IPS-15b (cell line): ENCODE data around the gene NUP210.

Experiments used
- H3K27me3 ChIP-seq: one replicate; pipeline ENCODE4 v1.6.1; 2013; ENCODE audit warnings: low read length; ENCODE audit not compliant: control insufficient read depth, insufficient read depth
- H3K36me3 ChIP-seq: one replicate; pipeline ENCODE4 v1.6.1; 2013; ENCODE audit warnings: low read length; ENCODE audit not compliant: control insufficient read depth, insufficient read depth
- H3K4me1 ChIP-seq: one replicate; pipeline ENCODE4 v1.6.1; 2013; ENCODE audit warnings: mild to moderate bottlenecking, low read length; ENCODE audit not compliant: control insufficient read depth, insufficient read depth
- H3K4me3 ChIP-seq: one replicate; pipeline ENCODE4 v1.5.1; 2013; ENCODE audit warnings: low read depth, low read length
- H3K9ac ChIP-seq: one replicate; pipeline ENCODE4 v1.6.1; 2013; ENCODE audit warnings: low read depth, mild to moderate bottlenecking, low read length
- H3K9me3 ChIP-seq: one replicate; pipeline ENCODE4 v1.6.1; 2013; ENCODE audit warnings: mild to moderate bottlenecking, low read length; ENCODE audit not compliant: control insufficient read depth, insufficient read depth

The NUP210 gene

DNA sequence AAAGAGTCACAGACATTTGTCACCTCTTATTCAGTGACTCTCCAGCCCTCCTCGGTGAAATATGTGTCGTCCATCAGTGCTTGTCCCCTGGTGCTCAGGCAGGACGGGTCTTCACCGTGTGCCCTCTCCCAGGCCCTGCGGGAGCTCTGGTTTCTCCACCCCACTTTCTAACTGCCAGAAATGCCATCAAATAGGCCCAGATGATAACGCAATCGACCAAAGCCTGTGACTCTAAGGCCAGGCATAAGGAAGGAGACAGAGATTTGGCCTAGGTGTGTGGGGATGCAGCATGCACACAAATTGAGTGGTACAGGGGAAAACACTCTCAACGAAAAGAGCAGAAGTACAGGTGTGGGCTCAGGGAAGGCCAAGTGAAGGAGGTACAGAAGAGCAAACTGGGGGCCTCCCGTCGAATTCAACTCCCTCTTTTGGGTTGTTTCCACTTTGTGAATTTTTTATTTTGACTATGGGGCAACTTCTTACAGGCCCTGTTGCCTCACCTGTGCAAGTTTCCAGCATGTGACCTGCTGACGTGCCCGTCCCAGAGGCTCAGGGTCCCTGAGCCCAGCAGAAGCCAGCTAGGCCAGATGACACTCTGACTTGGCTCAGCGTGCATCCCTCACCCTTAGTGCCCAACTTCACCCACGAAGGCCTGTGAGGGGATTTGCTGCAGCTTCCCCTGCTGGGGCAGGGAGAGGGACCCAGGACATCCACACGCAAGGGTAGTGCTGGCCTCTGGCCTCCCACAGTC lies 4.7 kb downstream of the NUP210 start:
- peak overlapping the region; percentile 54 for H3K9ac ChIP-seq
- H3K4me3 ChIP-seq, result no peak overlapping the region

DNA sequence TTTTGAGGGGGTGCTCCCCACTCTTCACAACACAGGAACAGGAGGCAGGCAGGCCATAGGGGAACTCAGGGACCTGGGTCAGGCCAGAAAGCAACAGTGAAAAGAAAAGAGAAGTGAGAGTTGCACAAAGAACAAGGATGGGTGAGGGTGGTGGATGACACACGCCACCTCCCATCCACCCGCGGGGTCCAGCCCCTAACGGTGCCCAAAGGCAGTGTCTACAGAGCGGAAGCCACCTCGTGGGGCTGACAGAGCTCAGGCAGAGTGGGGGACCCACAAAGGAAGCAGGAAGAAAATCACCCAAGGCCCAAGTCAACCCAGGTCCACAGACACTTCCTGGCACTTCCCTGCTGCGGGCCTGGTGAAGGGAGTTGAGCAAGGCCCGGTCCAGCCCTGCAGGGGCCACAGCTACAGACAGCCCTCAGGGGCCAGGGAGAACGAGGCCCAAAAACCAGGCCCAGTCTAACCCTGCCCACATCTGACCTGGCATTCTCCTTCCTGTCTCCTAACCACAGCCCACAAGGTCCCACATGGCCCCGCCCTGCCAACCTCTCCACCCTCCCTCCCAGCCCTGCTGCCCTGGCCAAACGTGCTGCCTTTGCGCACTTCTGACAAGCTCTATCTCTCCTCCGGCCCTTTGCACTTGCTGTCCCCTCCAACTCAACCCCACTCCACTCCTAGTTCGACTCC lies 5.9 kb downstream of the NUP210 start:
- no peak overlapping the region for H3K9ac ChIP-seq
- no peaks in the 10 kb centered on the region for H3K9me3 ChIP-seq
- H3K4me1 ChIP-seq, result peaks cover 2% of the 10 kb centered on the region
- no peaks in the 10 kb centered on the region for H3K27me3 ChIP-seq
- no peak overlapping the region for H3K4me3 ChIP-seq
- H3K36me3 ChIP-seq, result no peaks in the 10 kb centered on the region

More for the DNA sequence above, 4.7 kb downstream of the NUP210 start:
- Histone ChIP-seq H3K27me3 (no peaks in the 10 kb centered on the region), H3K4me1 (peaks cover 2% of the 10 kb centered on the region), H3K36me3 (no peaks in the 10 kb centered on the region), H3K9me3 (no peaks in the 10 kb centered on the region)

DNA sequence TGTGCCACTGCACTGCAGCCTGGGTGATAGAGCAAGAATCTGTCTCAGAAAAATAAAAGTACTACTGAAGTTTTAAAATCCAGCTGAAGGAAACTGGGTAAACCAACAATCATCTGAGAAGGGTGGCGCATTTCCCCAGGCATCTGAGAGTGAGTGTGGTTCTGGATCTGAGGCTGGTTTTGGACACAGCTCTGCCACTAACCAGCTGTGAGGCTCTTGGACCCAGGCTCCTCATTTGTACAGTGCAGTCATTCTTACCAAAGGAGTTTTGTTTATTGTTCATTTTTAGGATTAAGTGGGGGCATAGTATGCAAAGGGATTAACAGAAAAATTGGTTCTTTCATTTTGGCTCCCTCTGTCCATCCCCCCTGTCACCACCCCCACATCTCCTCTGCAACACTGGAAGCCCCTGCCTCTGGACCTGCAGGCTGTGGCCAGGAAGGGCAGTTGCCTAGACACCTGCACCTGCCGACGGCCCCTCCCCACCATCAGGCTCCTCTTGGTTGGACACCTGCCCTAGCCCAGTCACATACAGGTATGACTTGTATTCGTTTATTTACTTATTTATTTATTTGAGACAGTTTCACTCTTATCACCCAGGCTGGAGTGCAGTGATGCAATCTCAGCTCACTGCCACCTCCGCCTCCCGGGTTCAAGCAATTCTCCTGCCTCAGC lies 8.8 kb downstream of the NUP210 start:
- H3K9ac ChIP-seq, result no peak overlapping the region
- no peaks in the 10 kb centered on the region for H3K36me3 ChIP-seq
- H3K9me3 ChIP-seq, result no peaks in the 10 kb centered on the region
- H3K4me1 ChIP-seq, result peaks cover 2% of the 10 kb centered on the region
- no peak overlapping the region for H3K4me3 ChIP-seq
- no peaks in the 10 kb centered on the region for H3K27me3 ChIP-seq

DNA sequence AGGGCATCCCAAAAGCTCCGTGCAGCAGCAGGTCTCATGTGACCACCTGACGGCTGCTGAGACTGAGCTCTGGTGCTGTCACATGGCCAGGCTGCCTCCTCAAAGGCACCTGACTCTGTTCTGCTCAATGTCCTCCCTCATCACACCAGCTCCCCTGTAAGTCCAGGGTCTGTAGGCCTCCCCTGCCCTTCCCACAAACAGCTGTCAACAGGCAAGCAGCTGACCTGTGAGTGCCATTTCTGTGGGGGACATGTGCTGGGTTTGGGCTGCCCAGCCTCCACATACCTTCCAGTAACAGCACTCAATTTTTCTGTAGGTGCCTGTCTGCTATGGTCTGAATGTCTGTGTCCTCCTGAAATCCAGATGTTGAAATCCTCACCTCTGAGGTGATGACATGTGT lies 11.2 kb downstream of the NUP210 start:
- Histone ChIP-seq H3K27me3 (no peaks in the 10 kb centered on the region), H3K9me3 (no peaks in the 10 kb centered on the region), H3K4me3 (no peak overlapping the region), H3K36me3 (no peaks in the 10 kb centered on the region), H3K9ac (no peak overlapping the region), H3K4me1 (no peaks in the 10 kb centered on the region)

DNA sequence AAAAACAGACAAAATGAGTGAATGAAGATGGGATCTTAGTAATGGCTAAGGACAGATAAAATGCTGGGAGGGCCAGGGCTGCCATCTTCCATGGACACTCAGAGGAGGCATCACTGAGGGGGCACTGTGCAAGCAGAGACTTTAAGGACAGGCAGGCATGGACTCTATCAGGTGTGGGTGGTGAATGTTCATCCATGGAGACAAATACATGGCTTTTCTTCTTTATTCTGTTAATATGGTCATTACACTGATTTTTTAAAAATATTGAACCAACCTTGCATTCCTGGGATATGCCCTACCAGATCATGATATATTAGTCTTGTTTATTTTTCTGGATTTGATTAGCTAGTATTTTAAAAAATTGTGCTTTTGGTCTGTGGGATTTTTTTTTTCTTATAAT lies 12.2 kb downstream of the NUP210 start:
- Histone ChIP-seq H3K9me3 (no peaks in the 10 kb centered on the region), H3K27me3 (no peaks in the 10 kb centered on the region), H3K4me3 (no peak overlapping the region), H3K36me3 (no peaks in the 10 kb centered on the region), H3K4me1 (no peaks in the 10 kb centered on the region), H3K9ac (no peak overlapping the region)

DNA sequence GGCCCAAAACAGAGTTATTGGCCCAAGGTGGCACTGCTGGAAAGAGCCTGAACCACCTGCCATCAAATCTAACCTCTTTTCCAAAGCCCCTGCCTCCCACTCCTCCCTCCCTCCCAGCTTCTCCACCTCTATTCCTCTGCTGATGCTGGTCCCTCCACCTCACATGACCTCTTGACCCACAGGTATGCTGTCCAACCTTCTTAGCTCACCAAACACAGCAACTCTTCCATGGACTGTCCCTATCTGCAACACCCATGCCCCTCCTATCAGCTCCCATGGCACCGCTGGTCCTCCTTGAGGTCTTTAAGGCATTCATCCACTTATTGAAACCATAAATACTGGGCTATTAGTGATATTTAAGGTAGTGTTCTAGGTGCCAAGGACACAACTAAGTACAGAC lies 12.6 kb downstream of the NUP210 start:
- Histone ChIP-seq H3K9ac (no peak overlapping the region), H3K36me3 (no peaks in the 10 kb centered on the region), H3K4me3 (no peak overlapping the region), H3K27me3 (no peaks in the 10 kb centered on the region), H3K4me1 (no peaks in the 10 kb centered on the region), H3K9me3 (no peaks in the 10 kb centered on the region)

DNA sequence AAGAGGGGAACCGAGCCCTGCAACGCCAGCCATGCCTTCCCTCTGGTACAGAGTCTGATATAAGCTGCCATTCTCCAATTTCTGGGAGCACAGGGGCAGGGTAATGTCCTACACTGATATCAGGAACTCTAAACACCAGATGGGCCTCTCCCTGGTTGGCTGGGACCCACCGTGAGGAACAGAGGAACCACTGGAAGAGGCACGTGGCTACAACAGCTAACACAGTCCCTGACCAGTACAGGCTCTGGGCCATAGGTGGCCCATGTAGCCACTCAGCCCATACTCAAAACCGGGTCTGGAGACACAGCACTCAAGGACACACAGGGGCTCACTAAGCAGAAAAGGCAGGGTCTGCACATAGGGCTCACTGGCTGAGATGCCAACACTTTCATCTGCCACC lies 13.9 kb downstream of the NUP210 start:
- H3K4me1 ChIP-seq, result no peaks in the 10 kb centered on the region
- H3K27me3 ChIP-seq, result no peaks in the 10 kb centered on the region
- no peak overlapping the region for H3K4me3 ChIP-seq
- H3K36me3 ChIP-seq, result no peaks in the 10 kb centered on the region
- no peaks in the 10 kb centered on the region for H3K9me3 ChIP-seq
- H3K9ac ChIP-seq, result no peak overlapping the region

DNA sequence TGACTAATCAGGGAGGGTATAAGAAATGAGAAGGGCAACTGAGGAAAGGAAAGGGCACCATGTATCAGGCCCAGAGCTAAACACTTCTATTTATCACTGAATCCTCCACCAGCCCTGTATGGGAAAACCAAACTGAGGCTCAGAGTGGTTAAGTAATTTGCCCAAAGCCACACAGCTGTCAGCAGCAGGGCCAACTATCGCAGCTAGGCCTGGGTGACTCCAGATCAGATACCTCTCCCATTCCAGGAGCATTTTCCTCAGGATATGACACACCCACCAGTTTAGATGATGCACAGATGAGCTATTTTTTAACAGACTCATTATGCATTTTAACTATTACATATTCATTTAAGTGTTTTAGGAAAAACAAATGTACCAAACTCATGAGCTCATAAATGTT lies 14.5 kb downstream of the NUP210 start:
- H3K9me3 ChIP-seq, result no peaks in the 10 kb centered on the region
- no peaks in the 10 kb centered on the region for H3K27me3 ChIP-seq
- H3K4me1 ChIP-seq, result no peaks in the 10 kb centered on the region
- H3K4me3 ChIP-seq, result no peak overlapping the region
- no peak overlapping the region for H3K9ac ChIP-seq
- no peaks in the 10 kb centered on the region for H3K36me3 ChIP-seq

DNA sequence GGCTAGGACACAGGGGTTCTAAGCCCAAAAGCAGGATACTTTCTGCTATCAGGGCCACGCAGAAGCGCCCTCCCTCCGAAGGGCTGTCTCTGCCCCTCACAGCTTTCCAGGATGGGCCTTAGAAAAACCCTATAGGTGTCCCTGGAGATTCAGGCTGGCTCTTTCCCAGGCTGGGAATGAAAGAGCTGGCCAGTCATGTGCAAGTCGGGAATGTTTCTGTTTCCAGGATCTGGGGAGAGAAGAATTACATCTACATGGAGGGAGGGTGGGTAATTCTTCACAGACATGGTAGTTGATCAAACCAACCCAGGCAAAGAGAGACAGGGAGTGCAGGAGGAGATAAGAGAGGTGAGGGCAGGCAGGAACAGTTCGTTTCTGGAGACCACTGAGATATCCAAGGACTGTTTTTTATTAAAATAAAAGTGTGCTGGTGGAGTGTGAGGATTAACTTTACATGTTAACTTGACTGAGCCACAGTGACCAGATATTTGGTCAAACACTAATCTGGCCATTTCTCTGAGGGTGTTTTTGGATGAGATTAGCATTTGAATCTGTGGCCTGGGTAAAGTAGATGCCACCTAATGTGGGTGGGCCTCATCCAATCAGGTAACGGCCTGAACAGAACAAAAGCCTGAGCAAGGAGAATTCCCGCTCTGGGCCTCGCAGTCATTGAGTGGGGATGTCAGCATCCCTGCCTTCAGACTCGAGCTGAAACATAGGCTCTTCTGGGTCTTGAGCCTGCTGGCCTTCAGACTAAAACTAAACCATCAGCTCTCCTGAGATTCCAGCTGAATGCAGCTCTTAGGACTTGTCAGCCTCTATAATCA lies 15.3 kb downstream of the NUP210 start:
- Histone ChIP-seq H3K27me3 (no peaks in the 10 kb centered on the region), H3K36me3 (no peaks in the 10 kb centered on the region), H3K9me3 (no peaks in the 10 kb centered on the region), H3K4me3 (no peak overlapping the region), H3K9ac (no peak overlapping the region), H3K4me1 (no peaks in the 10 kb centered on the region)

DNA sequence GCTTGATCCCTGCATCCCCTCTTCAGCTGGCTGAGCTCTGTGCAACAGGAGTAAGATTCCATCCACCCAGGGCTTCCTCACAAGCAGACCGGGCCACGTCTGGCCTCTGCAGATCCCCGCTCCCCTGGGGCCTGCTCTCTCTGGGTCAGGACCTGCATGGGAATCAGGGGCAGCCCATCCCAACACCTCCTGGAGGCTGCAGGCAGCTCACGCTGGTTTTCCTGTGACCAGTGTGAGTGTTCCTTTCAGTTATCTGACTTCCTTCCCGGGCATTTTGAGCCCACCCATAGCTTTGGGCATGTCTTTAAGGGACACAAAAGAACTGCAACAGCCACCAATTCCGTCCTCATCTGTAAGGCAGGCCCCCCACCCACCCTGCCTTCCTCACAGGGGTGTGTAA lies 16.3 kb downstream of the NUP210 start:
- Histone ChIP-seq H3K4me3 (no peak overlapping the region), H3K27me3 (no peaks in the 10 kb centered on the region), H3K9ac (no peak overlapping the region), H3K4me1 (no peaks in the 10 kb centered on the region), H3K36me3 (peaks cover 2% of the 10 kb centered on the region), H3K9me3 (no peaks in the 10 kb centered on the region)

DNA sequence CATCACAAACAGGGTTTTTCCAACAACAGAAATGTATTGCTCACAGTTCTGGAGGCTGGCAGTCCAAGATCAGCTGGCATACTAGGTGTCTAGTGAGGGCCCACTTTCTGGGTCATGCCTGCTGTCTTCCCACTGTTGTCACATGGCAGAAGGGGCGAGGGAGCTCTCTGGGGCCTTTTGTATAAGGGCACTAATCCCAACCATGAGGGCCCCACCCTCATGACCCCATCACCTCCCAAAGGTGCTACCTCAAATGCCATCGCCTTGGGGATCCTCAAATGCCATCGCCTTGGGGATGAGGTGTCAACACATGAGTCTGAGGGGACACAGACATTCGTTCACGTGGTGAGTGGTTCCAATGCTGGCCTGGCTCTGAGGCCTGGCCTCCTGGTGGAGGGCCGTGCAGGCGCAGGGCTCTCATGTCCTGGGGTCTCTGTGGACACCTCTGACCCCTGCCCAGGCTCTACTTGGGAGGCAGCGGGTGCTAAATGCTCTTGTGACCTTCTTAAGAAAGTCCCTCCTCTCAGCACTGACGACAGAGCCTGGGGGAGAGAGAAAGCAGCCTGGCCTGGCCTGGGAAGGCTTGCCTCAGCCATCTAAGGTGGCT lies 16.8 kb downstream of the NUP210 start:
- peaks cover 2% of the 10 kb centered on the region for H3K36me3 ChIP-seq
- no peak overlapping the region for H3K4me3 ChIP-seq
- H3K9me3 ChIP-seq, result no peaks in the 10 kb centered on the region
- H3K9ac ChIP-seq, result no peak overlapping the region
- H3K27me3 ChIP-seq, result no peaks in the 10 kb centered on the region
- no peaks in the 10 kb centered on the region for H3K4me1 ChIP-seq
